Measurements from ENCODE around the gene IGFN1.

DNA sequence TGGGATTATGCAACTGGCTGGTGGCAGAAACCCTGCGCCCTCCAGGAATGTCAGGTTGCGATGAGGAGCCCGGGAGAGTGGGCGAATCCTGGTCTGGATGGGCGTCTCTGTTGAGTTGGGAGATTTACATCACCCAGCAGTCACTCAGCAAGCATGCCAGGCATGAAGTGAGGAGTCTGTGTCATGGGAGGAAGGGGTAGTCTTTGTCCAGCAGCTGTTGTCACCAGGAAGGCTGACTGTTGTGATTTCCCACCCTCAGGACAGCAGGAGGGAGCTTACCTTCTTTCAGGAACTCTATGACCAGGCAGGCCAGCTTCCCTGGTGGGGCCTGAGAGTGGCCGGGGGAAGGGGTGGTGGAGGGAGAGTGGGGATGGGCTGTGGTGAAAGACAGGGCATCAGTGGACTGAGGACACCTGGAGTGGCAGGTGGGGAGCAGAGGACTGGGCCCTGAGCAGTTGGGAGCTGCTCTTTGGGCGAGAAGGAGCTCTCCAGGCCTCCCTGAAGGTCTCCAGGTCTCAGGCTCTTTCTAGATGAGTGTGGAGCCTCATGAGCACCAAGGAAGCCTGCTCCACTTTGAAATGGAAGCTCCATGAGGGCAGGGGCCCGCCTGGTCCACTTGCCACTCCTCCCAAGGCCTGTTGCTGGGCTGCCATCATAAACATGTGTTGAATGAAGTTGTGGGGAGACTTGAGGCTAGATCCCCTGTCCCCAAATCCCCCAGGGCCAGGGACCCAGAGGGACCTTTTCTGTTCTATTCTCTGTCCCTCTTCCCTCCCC is 71.3 kb downstream of the IGFN1 start:
- TF ChIP-seq CTCF (IDR thresholded peaks at IDR 0.05) (no peak), ZFX (IDR thresholded peaks at IDR 0.05; ENCODE audit: borderline replicate concordance) (no peak)

Measured in 22Rv1 (cell line).